A673 (cell line): ENCODE results near the gene ZNF586.

Experiments
- CTCF ChIP-seq: fragments of 300-800, 200-600 bp; sonication (generic); conservative IDR thresholded peaks from 2 replicates; pipeline ENCODE4 v1.5.1; 2017; ENCODE audit warnings: low read depth, mild to moderate bottlenecking, antibody characterized with exemption, low read length, moderate library complexity, mixed read lengths
- EZH2 ChIP-seq: fragments of 200-600 bp; sonication (generic); IDR thresholded peaks from 2 replicates; pipeline ENCODE4 v1.6.1; 2017; ENCODE audit warnings: borderline replicate concordance, low read depth, mild to moderate bottlenecking, mixed read lengths, antibody characterized with exemption, low read length; ENCODE audit not compliant: poor library complexity, severe bottlenecking

GRCh38 chr19:57816652-57817051, 47.2 kb downstream of the ZNF586 start:
- no peak for TF ChIP-seq CTCF
- no peak for TF ChIP-seq EZH2
